Adipocyte (in vitro differentiated cells): ENCODE data around the gene NEDD9.
A peak's percentile ranks its signal among the peaks of the same experiment; 100 is the strongest.

ENCODE experiments used
- DNase-seq: peaks from one replicate; pipeline ENCODE4 v3.0.0-alpha.2; 2015; ENCODE audit warnings: low read depth
- H3K27me3 ChIP-seq: replicated peaks from 2 replicates; pipeline ENCODE4 v1.7.0; 2013; ENCODE audit warnings: mild to moderate bottlenecking, low read length, moderate library complexity; ENCODE audit not compliant: control insufficient read depth, insufficient read depth
- H3K36me3 ChIP-seq: 2 replicates; pipeline ENCODE4 v1.7.0; 2013; ENCODE audit warnings: low read length, mild to moderate bottlenecking, moderate library complexity; ENCODE audit not compliant: control insufficient read depth, insufficient read depth, severe bottlenecking
- H3K4me1 ChIP-seq: 2 replicates; pipeline ENCODE4 v1.7.0; 2013; ENCODE audit warnings: mild to moderate bottlenecking, low read length, moderate library complexity; ENCODE audit not compliant: control insufficient read depth, insufficient read depth
- H3K4me3 ChIP-seq: 2 replicates; pipeline ENCODE4 v1.7.0; 2013; ENCODE audit warnings: mild to moderate bottlenecking, low read length, moderate library complexity
- H3K9ac ChIP-seq: 2 replicates; pipeline ENCODE4 v1.7.0; 2013; ENCODE audit warnings: mild to moderate bottlenecking, low read length, moderate library complexity
- H3K9me3 ChIP-seq: 2 replicates; pipeline ENCODE4 v1.7.0; 2013; ENCODE audit warnings: mild to moderate bottlenecking, low read length, moderate library complexity; ENCODE audit not compliant: control insufficient read depth

The NEDD9 gene

DNA sequence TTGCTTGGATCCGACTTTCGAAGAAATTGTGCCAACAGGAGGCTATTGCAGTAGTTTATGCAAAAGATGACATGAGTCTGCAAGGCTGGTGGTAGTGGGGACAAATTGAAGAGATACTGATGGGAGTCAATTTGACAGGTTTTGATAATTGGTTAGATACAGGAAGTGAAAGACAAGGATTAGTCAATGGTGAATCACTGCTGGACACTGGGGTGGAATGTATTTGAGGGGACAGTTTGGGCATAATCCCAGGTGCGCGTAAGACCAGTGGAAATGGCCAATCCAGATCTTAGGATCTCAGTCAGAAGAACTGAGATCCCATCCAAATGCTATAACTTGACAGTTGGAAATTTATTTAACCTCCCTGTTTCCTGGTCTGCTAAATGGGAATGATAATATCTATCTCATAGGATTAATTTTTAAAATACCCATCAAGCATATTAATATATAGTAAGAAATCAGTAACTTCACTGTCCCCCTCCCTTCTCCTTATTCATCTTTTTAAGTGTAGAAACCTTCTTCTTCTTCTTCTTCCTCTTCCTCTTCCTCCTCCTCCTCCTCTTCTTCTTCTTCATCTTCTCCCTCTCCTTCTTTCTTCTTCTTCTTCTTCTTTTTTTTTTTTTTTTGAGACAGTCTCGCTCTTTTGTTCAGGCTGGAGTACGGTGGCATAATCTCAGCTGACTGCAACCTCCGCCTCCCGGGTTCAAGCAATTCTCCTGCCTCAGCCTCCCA, 90.0 kb downstream of the NEDD9 start:
- Histone ChIP-seq H3K9me3 (no peaks in the 10 kb centered on the region), H3K9ac (no peak overlapping the region), H3K4me3 (no peak overlapping the region), H3K4me1 (peaks cover 14% of the 10 kb centered on the region), H3K27me3 (no peaks in the 10 kb centered on the region), H3K36me3 (no peaks in the 10 kb centered on the region)
- DNase-seq = no peak

DNA sequence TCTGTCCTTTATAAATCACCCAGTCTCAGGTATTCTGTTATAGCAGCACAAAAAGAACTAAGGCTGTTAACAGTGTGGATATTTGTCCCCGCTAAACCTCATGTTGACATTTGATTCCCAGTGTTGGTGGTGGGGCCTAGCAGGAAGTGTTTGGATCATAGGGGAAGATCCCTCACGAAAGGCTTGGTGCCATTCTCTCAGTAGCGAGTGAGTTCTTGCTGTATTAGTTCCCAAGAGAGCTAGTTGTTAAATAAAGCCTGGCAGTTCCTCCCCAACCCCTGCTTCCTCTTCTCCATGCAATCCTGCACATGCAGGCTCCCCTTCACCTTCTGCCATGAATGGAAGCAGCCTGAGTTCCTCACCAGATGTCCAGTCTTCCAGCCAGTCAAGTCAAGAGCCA, 91.2 kb downstream of the NEDD9 start:
- H3K36me3 ChIP-seq = peaks cover 2% of the 10 kb centered on the region
- peaks cover 14% of the 10 kb centered on the region for H3K4me1 ChIP-seq
- no peak overlapping the region for H3K9ac ChIP-seq
- no peak overlapping the region for H3K4me3 ChIP-seq
- DNase-seq = no peak
- no peaks in the 10 kb centered on the region for H3K27me3 ChIP-seq
- no peaks in the 10 kb centered on the region for H3K9me3 ChIP-seq

DNA sequence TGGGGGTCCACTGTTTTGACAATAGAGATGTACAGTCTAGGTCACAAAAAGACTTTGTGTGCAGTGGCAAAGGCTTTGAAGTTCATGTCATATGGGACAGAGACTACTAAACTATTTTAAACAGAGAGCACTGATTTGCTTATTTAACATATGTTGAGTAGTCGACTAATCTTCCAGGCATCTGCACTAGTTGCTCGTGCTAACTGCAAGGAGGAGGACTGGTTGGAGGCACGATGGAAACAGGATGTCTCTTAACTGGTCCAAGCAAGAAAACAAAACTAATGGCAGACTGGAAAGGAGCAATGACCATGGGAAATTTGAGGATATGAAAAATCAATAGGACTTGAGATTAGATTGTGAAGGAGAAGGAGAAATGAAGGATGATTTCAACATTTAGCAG, 92.4 kb downstream of the NEDD9 start:
- peaks cover 14% of the 10 kb centered on the region for H3K36me3 ChIP-seq
- H3K27me3 ChIP-seq = no peaks in the 10 kb centered on the region
- H3K9ac ChIP-seq = no peak overlapping the region
- no peak overlapping the region for H3K4me3 ChIP-seq
- H3K4me1 ChIP-seq = peaks cover 14% of the 10 kb centered on the region
- no peaks in the 10 kb centered on the region for H3K9me3 ChIP-seq
- no peak for DNase-seq

DNA sequence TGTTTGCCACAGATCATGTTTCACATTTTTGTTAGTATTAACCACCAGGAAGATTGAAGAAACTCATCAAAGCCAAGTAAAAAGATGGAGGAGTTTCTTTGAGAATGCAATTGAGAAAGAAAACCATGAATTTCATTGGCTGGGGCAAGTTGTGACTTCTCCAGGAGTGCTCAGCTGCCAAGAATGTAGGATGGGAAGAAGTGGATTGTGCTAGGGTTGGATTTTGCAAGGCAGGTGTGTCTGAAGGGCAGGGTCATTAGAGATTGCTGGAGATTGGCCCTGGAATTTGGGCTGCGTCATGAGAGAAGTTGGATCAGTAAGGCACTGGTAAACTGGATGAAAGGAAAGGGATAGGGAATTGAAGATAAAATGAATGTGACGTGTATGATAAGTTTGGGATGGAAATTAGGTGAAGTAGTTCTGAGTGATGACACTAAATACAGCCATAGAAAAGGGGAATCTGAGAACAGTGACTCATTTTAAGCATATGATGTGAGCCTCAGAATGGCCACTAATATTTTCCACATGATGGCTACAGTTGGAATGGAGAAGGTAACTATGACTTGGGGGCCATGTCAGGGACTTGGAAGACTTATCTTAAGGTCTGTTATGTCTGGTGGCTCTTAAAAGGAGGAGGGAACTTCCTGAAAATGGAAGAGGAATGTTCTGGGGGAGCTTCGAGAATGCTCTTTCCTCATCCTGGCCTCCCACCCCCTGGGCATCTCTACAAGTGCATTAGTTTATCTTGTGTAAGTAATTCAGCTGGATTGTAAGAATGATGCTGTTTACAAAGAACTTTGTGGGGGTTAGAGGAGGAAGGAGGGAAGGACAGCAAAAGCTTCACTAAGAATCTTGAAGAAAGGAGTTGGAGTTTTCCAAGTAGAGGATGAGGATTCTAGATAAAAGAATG, 93.2 kb downstream of the NEDD9 start:
- peak; percentile 52 for DNase-seq
- H3K4me3 ChIP-seq = no peak overlapping the region
- no peaks in the 10 kb centered on the region for H3K9me3 ChIP-seq
- H3K4me1 ChIP-seq = peaks cover 14% of the 10 kb centered on the region
- H3K36me3 ChIP-seq = peaks cover 22% of the 10 kb centered on the region
- H3K27me3 ChIP-seq = no peaks in the 10 kb centered on the region
- no peak overlapping the region for H3K9ac ChIP-seq

DNA sequence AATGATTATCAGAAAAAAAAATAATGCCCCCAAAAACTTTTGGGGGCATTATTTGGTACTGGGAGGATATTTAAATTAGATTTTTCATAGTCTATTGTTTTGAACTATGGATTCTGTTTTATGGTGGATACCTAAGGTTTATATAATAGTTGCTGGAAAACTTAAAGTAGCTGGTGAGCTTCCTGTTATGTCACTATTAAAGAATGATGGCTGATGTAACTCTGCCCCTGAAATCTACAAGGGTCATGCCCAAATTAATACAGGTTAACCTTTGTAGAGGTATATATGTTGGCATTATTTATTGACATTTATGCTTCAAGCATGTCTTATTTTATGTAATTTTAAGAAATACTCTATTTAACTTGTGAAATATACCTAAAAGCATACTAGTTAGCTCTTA, 95.7 kb downstream of the NEDD9 start:
- H3K4me1 ChIP-seq = peaks cover 6% of the 10 kb centered on the region
- H3K4me3 ChIP-seq = no peak overlapping the region
- H3K9me3 ChIP-seq = no peaks in the 10 kb centered on the region
- no peak for DNase-seq
- H3K36me3 ChIP-seq = peaks cover 22% of the 10 kb centered on the region
- no peak overlapping the region for H3K9ac ChIP-seq
- no peaks in the 10 kb centered on the region for H3K27me3 ChIP-seq
